B cell (primary cell): Measurements from ENCODE around the gene EHBP1. TPM values are rescaled to one million over a fixed set of nuclear protein-coding genes. Genes with fewer than 3 reads are reported as not detected.
"Not testable (repeated sequence)": the region's sequence is repeated elsewhere in the genome, so short reads cannot be mapped to it uniquely, and the experiment has no call there.

Experiments
- ATAC-seq: fragments of 200-7000 bp; cut with Tn5 transposase; one replicate; pipeline ENCODE4 v1.10.0; 2021; ENCODE audit warnings: low read depth, mild to moderate bottlenecking, moderate number of reproducible peaks, moderate library complexity
- CTCF ChIA-PET: fragments of 350-600 bp; sonication (Branson Sonifier 250); formaldehyde crosslinking; loops from one replicate; lab custom pipeline; 2021; ENCODE audit warnings: antibody characterized with exemption, inconsistent platforms; lab: Charles Lee
- POLR2A ChIA-PET: fragments of 350-600 bp; sonication (Branson Sonifier 250); formaldehyde crosslinking; loops from one replicate; lab custom pipeline; 2021; ENCODE audit warnings: antibody characterized with exemption; lab: Charles Lee
- DNase-seq: peaks from one replicate; pipeline ENCODE4 v3.0.0; 2013
- H2AFZ ChIP-seq: 2 replicates; pipeline ENCODE4 v1.6.1; 2012; ENCODE audit warnings: mild to moderate bottlenecking, low read depth, low read length; ENCODE audit not compliant: insufficient read depth, poor library complexity, severe bottlenecking
- H3K27ac ChIP-seq, 2 donors: 1 replicate in 1 of 2; 2 replicates in 1 of 2; pipeline ENCODE4 v1.5.1; 2012 to 2013; ENCODE audit warnings: low read length in 2 of 2, mild to moderate bottlenecking in 2 of 2, moderate library complexity in 1 of 2
- H3K27me3 ChIP-seq, 4 experiments: fragments of 200-600 bp in 1 of 4; sonication (generic) in 1 of 4; replicated peaks in 1 of 4; 1 replicate in 2 of 4; 2 replicates in 2 of 4; pipeline versions ENCODE4 v1.6.1 to v1.7.0; 2013 to 2016; ENCODE audit warnings: low read length in 3 of 4, mild to moderate bottlenecking in 2 of 4, mixed read lengths in 1 of 4, moderate library complexity in 1 of 4; ENCODE audit not compliant: insufficient read depth in 4 of 4, control insufficient read depth in 3 of 4; ENCODE audit errors: control extremely low read depth in 1 of 4
- H3K36me3 ChIP-seq, 2 experiments: replicated peaks in 1 of 2; 1 replicate in 1 of 2; 2 replicates in 1 of 2; pipeline versions ENCODE4 v1.6.1 to v1.7.1; 2013; ENCODE audit warnings: low read length in 1 of 2; ENCODE audit not compliant: insufficient read depth in 2 of 2, control insufficient read depth in 1 of 2; ENCODE audit errors: control extremely low read depth in 1 of 2, extremely low read depth in 1 of 2
- H3K4me1 ChIP-seq, 2 donors: fragments of 200-600 bp in 1 of 2; sonication (generic) in 1 of 2; 1 replicate in 1 of 2; 2 replicates in 1 of 2; pipeline versions ENCODE4 v1.5.1 to v1.6.1; 2013 to 2017; ENCODE audit warnings: low read length in 2 of 2; ENCODE audit not compliant: control insufficient read depth in 2 of 2, insufficient read depth in 2 of 2
- H3K4me2 ChIP-seq: replicated peaks from 2 replicates; pipeline ENCODE3; 2012; ENCODE audit warnings: mild to moderate bottlenecking, low read depth, low read length; ENCODE audit not compliant: poor library complexity, severe bottlenecking
- H3K4me3 ChIP-seq, 5 experiments: fragments of 200-600 bp in 1 of 5; sonication (generic) in 1 of 5; 1 replicate in 3 of 5; 2 replicates in 2 of 5; pipeline versions ENCODE4 v1.5.1 to v1.7.0; 2011 to 2016; ENCODE audit warnings: low read length in 4 of 5, mild to moderate bottlenecking in 4 of 5, low read depth in 2 of 5, control low read depth in 1 of 5, moderate library complexity in 1 of 5; ENCODE audit not compliant: insufficient read depth in 1 of 5; ENCODE audit errors: control extremely low read depth in 1 of 5, extremely low read depth in 1 of 5
- H3K79me2 ChIP-seq: fragments of 200-600 bp; sonication (generic); one replicate; pipeline ENCODE4 v1.6.0; 2016; ENCODE audit warnings: low read length; ENCODE audit not compliant: control insufficient read depth, insufficient read depth
- H3K9ac ChIP-seq: fragments of 200-600 bp; sonication (generic); 2 replicates; pipeline ENCODE4 v1.6.1; 2017; ENCODE audit warnings: mild to moderate bottlenecking, low read length, moderate library complexity
- H3K9me3 ChIP-seq, 3 donors: one replicate each; pipeline versions ENCODE4 v1.6.1 to v1.7.1; 2013; ENCODE audit warnings: low read length in 2 of 3; ENCODE audit not compliant: control insufficient read depth in 2 of 3, insufficient read depth in 1 of 3; ENCODE audit errors: control extremely low read depth in 1 of 3
- H4K20me1 ChIP-seq: 2 replicates; pipeline ENCODE4 v1.6.0; 2012; ENCODE audit warnings: mild to moderate bottlenecking, low read length; ENCODE audit not compliant: insufficient read depth, control insufficient read depth, poor library complexity, severe bottlenecking
- H3K27ac Mint-ChIP-seq: one replicate; pipeline ENCODE4 v1.8.0; 2021; ENCODE audit warnings: mixed read lengths
- H3K27me3 Mint-ChIP-seq: one replicate; pipeline ENCODE4 v1.8.0; 2021; ENCODE audit warnings: mixed read lengths
- H3K4me1 Mint-ChIP-seq: one replicate; pipeline ENCODE4 v1.8.0; 2021; ENCODE audit warnings: mixed read lengths
- H3K4me3 Mint-ChIP-seq: one replicate; pipeline ENCODE4 v1.8.0; 2021; ENCODE audit warnings: mixed read lengths
- H3K9me3 Mint-ChIP-seq: one replicate; pipeline ENCODE4 v1.8.0; 2022; ENCODE audit warnings: mixed read lengths; ENCODE audit not compliant: insufficient read depth
- CTCF ChIP-seq: fragments of 200-600 bp; IDR thresholded peaks from one replicate; pipeline ENCODE4 v1.8.0; 2022; ENCODE audit warnings: antibody characterized with exemption, mild to moderate bottlenecking
- EZH2 ChIP-seq: IDR thresholded peaks from 2 replicates; pipeline ENCODE4 v1.6.1; 2012; ENCODE audit warnings: borderline replicate concordance, low read depth, mild to moderate bottlenecking, moderate library complexity, low read length; ENCODE audit not compliant: insufficient read depth, poor library complexity, severe bottlenecking
- WGBS: methylation state at CpG from one replicate; pipeline ENCODE4 v1.1.5; 2013; ENCODE audit warnings: missing lambda C conversion rate; ENCODE audit not compliant: insufficient coverage; 5-methylcytosine and 5-hydroxymethylcytosine counted together
- intact Hi-C: fragments of 100-400 bp; cut with micrococcal nuclease; formaldehyde crosslinking; loops from one replicate; pipeline ENCODE4 v1.10.0; 2022
- polyA plus RNA-seq: library from polyadenylated mRNA; depleted of rRNA; stranded (reverse); fragments of >200 nt; gene quantifications from 2 replicates; pipeline ENCODE4 v1.2.3, GENCODE V29; 2012
- total RNA-seq, 2 donors: library from RNA; stranded (reverse); fragments of 120-200 nt in 1 of 2; gene quantifications; 1 replicate in 1 of 2; 2 replicates in 1 of 2; pipeline versions ENCODE4 v1.2.3 to v1.2.4, GENCODE V29; 2013 to 2022

The EHBP1 gene
- total and polyA plus RNA-seq, 2 donors (not counting 1 experiment from before 2014, with no cell fraction given), result 8.8 to 34.7 TPM

- TF ChIP-seq CTCF, result no peak
- TF ChIP-seq EZH2, result no peak
- no peak overlapping the region for H3K4me3 ChIP-seq
- H3K27ac ChIP-seq, result no peak overlapping the region
- H3K9ac ChIP-seq, result no peak overlapping the region
- H3K4me1 ChIP-seq, result no peaks in the 10 kb centered on the region
- no peak overlapping the region for H3K4me3 Mint-ChIP-seq
- POLR2A ChIA-PET, result no interaction called here
- no peak overlapping the region for H3K27ac Mint-ChIP-seq
- H3K27me3 Mint-ChIP-seq, result no peaks in the 10 kb centered on the region
- H4K20me1 ChIP-seq, result no peaks in the 10 kb centered on the region
- intact Hi-C loops, result no loop called here
- no peak overlapping the region for H2AFZ ChIP-seq
- no peaks in the 10 kb centered on the region for H3K79me2 ChIP-seq
- ATAC-seq, result no peak
- no peaks in the 10 kb centered on the region for H3K27me3 ChIP-seq
- no peak for DNase-seq
- H3K4me1 Mint-ChIP-seq, result no peaks in the 10 kb centered on the region
- no peaks in the 10 kb centered on the region for H3K36me3 ChIP-seq
- CTCF ChIA-PET, result no interaction called here
- no peaks in the 10 kb centered on the region for H3K9me3 Mint-ChIP-seq
- H3K4me2 ChIP-seq, result no peak overlapping the region
- no CpG with 5 or more reads among the region's 3 CpGs for WGBS
- H3K9me3 ChIP-seq, result peaks cover 0 to 3% (median 0%) of the 10 kb centered on the region in 3 donors
These were observed 309.9 kb downstream of the EHBP1 start for GRCh38 chr2:63015389-63015788.

GRCh38 chr2:63018439-63018838, 312.9 kb downstream of the EHBP1 start:
- POLR2A ChIA-PET, result no interaction called here
- H3K9me3 Mint-ChIP-seq, result no peaks in the 10 kb centered on the region
- H4K20me1 ChIP-seq, result no peaks in the 10 kb centered on the region
- no peak for ATAC-seq
- no CpG with 5 or more reads among the region's 2 CpGs for WGBS
- no peak overlapping the region for H3K4me3 Mint-ChIP-seq
- no peaks in the 10 kb centered on the region for H3K27me3 Mint-ChIP-seq
- no peak overlapping the region for H2AFZ ChIP-seq
- no peaks in the 10 kb centered on the region for H3K36me3 ChIP-seq
- peaks cover 0 to 3% (median 0%) of the 10 kb centered on the region in 3 donors for H3K9me3 ChIP-seq
- CTCF ChIA-PET, result no interaction called here
- no peak overlapping the region for H3K4me2 ChIP-seq
- H3K4me1 Mint-ChIP-seq, result no peaks in the 10 kb centered on the region
- TF ChIP-seq EZH2 (no peak), CTCF (no peak)
- intact Hi-C loops, result no loop called here
- H3K27me3 ChIP-seq, result no peaks in the 10 kb centered on the region
- no peak for DNase-seq
- H3K27ac ChIP-seq, result no peak overlapping the region
- H3K9ac ChIP-seq, result no peak overlapping the region
- no peaks in the 10 kb centered on the region for H3K4me1 ChIP-seq
- H3K4me3 ChIP-seq, result no peak overlapping the region
- H3K79me2 ChIP-seq, result no peaks in the 10 kb centered on the region
- no peak overlapping the region for H3K27ac Mint-ChIP-seq

- 95% methylated on average over 7 of the region's 8 CpGs for WGBS
- H3K27me3 ChIP-seq, H3K27ac Mint-ChIP-seq, H3K4me1 ChIP-seq, ATAC-seq, H3K4me3 Mint-ChIP-seq, H3K9ac ChIP-seq, H3K27ac ChIP-seq, H3K4me3 ChIP-seq, H3K9me3 Mint-ChIP-seq, H4K20me1 ChIP-seq, H3K79me2 ChIP-seq, H3K36me3 ChIP-seq, POLR2A ChIA-PET, H3K9me3 ChIP-seq, DNase-seq, H3K4me2 ChIP-seq, H3K27me3 Mint-ChIP-seq, H2AFZ ChIP-seq, H3K4me1 Mint-ChIP-seq, CTCF ChIA-PET, intact Hi-C loops: not testable (repeated sequence)
These were observed 314.2 kb downstream of the EHBP1 start for GRCh38 chr2:63019686-63020085.
